ENCODE measurements around the gene MAPK1.
"Not testable (repeated sequence)": the region's sequence is repeated elsewhere in the genome, so short reads cannot be mapped to it uniquely, and the experiment has no call there.

Gene MAPK1

GRCh38 chr22:21881841-21882753, 14.7 kb upstream of the MAPK1 start:
- no peak for DNase-seq

- peak; percentile 80 for DNase-seq
Observed at GRCh38 chr22:21876486-21877176, 9.2 kb upstream of the MAPK1 start.

- DNase-seq: not testable (repeated sequence)
Observed at GRCh38 chr22:21874953-21875352, 7.5 kb upstream of the MAPK1 start.

GRCh38 chr22:21873619-21874018, 6.2 kb upstream of the MAPK1 start:
- DNase-seq: no peak

- not testable (repeated sequence) for DNase-seq
Observed at GRCh38 chr22:21872741-21873140, 5.3 kb upstream of the MAPK1 start.

GRCh38 chr22:21868651-21869050, 1.2 kb upstream of the MAPK1 start:
- no peak for DNase-seq

GRCh38 chr22:21866833-21867527, 465 bp downstream of the MAPK1 start:
- no peak for DNase-seq

GRCh38 chr22:21865041-21865440, 2.4 kb downstream of the MAPK1 start:
- DNase-seq: peak; percentile 84

GRCh38 chr22:21862386-21863245, 4.8 kb downstream of the MAPK1 start:
- DNase-seq: no peak

- DNase-seq: no peak
Observed at GRCh38 chr22:21861851-21862250, 5.6 kb downstream of the MAPK1 start.

GRCh38 chr22:21861264-21861848, 6.1 kb downstream of the MAPK1 start:
- no peak for DNase-seq

GRCh38 chr22:21860491-21861039, 6.9 kb downstream of the MAPK1 start:
- DNase-seq: no peak

GRCh38 chr22:21858025-21858764, 9.2 kb downstream of the MAPK1 start:
- DNase-seq: no peak

- no peak for DNase-seq
Observed at GRCh38 chr22:21857481-21857914, 9.9 kb downstream of the MAPK1 start.

GRCh38 chr22:21856868-21857267, 10.6 kb downstream of the MAPK1 start:
- DNase-seq: no peak

- DNase-seq: no peak
Observed at GRCh38 chr22:21856197-21856596, 11.2 kb downstream of the MAPK1 start.

- DNase-seq: no peak
Observed at GRCh38 chr22:21855676-21856075, 11.8 kb downstream of the MAPK1 start.

- no peak for DNase-seq
Observed at GRCh38 chr22:21850660-21851059, 16.8 kb downstream of the MAPK1 start.

GRCh38 chr22:21849489-21849888, 18.0 kb downstream of the MAPK1 start:
- no peak for DNase-seq

GRCh38 chr22:21848057-21848456, 19.4 kb downstream of the MAPK1 start:
- DNase-seq: not testable (repeated sequence)

Data from fibroblast of skin of right quadriceps (primary cell).